Mesodermal cell (in vitro differentiated cells): ENCODE measurements around the gene PSMA6.

Source experiments
- H3K27ac ChIP-seq: 2 replicates; pipeline ENCODE4 v1.7.0; 2013; ENCODE audit warnings: mild to moderate bottlenecking, low read depth, low read length, moderate library complexity; ENCODE audit not compliant: severe bottlenecking
- H3K36me3 ChIP-seq: 2 replicates; pipeline ENCODE4 v1.7.1; 2013; ENCODE audit warnings: mild to moderate bottlenecking, low read length, moderate library complexity; ENCODE audit not compliant: control insufficient read depth, insufficient read depth
- H3K4me1 ChIP-seq: one replicate; pipeline ENCODE4 v1.7.1; 2013; ENCODE audit warnings: mild to moderate bottlenecking, low read length; ENCODE audit not compliant: insufficient read depth, control insufficient read depth, poor library complexity, severe bottlenecking
- H3K4me3 ChIP-seq: 2 replicates; pipeline ENCODE4 v1.7.0; 2013; ENCODE audit warnings: low read length, control low read depth, mild to moderate bottlenecking; ENCODE audit not compliant: insufficient read depth, poor library complexity, severe bottlenecking; ENCODE audit errors: extremely low read depth
- H3K9me3 ChIP-seq: 2 replicates; pipeline ENCODE4 v1.7.1; 2013; ENCODE audit warnings: mild to moderate bottlenecking, low read length, moderate library complexity; ENCODE audit not compliant: control insufficient read depth
- WGBS, 2 experiments: methylation state at CpG; one replicate each; pipeline ENCODE4 v1.1.5; 2013; ENCODE audit warnings: missing lambda C conversion rate in 2 of 2; ENCODE audit not compliant: insufficient coverage in 2 of 2; 5-methylcytosine and 5-hydroxymethylcytosine counted together

Gene PSMA6

GRCh38 chr14:35336494-35337268, 44.5 kb downstream of the PSMA6 start:
- 48 to 49% methylated on average over 15 to 24 of the region's 28 CpGs for WGBS, 2 experiments
- peaks cover 45% of the 10 kb centered on the region for H3K4me1 ChIP-seq
- peak overlapping the region; percentile 78 for H3K27ac ChIP-seq
- no peaks in the 10 kb centered on the region for H3K9me3 ChIP-seq
- H3K36me3 ChIP-seq: no peaks in the 10 kb centered on the region
- H3K4me3 ChIP-seq: no peak overlapping the region

- Histone ChIP-seq H3K4me1 (peaks cover 43% of the 10 kb centered on the region), H3K36me3 (no peaks in the 10 kb centered on the region), H3K27ac (peak overlapping the region; percentile 78), H3K9me3 (no peaks in the 10 kb centered on the region), H3K4me3 (no peak overlapping the region)
- 93 to 96% methylated on average over 6 to 9 of the region's 10 CpGs for WGBS, 2 experiments
These were observed 45.4 kb downstream of the PSMA6 start for GRCh38 chr14:35337269-35338255.

- H3K36me3 ChIP-seq: no peaks in the 10 kb centered on the region
- H3K4me3 ChIP-seq: no peak overlapping the region
- H3K4me1 ChIP-seq: peaks cover 32% of the 10 kb centered on the region
- H3K27ac ChIP-seq: no peak overlapping the region
- H3K9me3 ChIP-seq: no peaks in the 10 kb centered on the region
- 87 to 89% methylated on average over 13 to 16 of the region's 16 CpGs for WGBS, 2 experiments
These were observed 46.7 kb downstream of the PSMA6 start for GRCh38 chr14:35338731-35339405.

- Histone ChIP-seq H3K36me3 (no peaks in the 10 kb centered on the region), H3K4me1 (peaks cover 28% of the 10 kb centered on the region), H3K4me3 (no peak overlapping the region), H3K9me3 (no peaks in the 10 kb centered on the region), H3K27ac (no peak overlapping the region)
- 92 to 93% methylated on average over 12 of the region's 12 CpGs for WGBS, 2 experiments
These were observed 47.7 kb downstream of the PSMA6 start for GRCh38 chr14:35339761-35340406.

- Histone ChIP-seq H3K4me3 (no peak overlapping the region), H3K4me1 (peaks cover 24% of the 10 kb centered on the region), H3K27ac (no peak overlapping the region), H3K9me3 (no peaks in the 10 kb centered on the region), H3K36me3 (no peaks in the 10 kb centered on the region)
- WGBS, 2 experiments: 90 to 92% methylated on average over 13 to 14 of the region's 14 CpGs
These were observed 48.7 kb downstream of the PSMA6 start for GRCh38 chr14:35340616-35341453.

- Histone ChIP-seq H3K9me3 (no peaks in the 10 kb centered on the region), H3K36me3 (no peaks in the 10 kb centered on the region), H3K4me3 (no peak overlapping the region), H3K4me1 (peaks cover 24% of the 10 kb centered on the region), H3K27ac (no peak overlapping the region)
- 56 to 87% methylated on average over 2 to 4 of the region's 4 CpGs for WGBS, 2 experiments
These were observed 49.2 kb downstream of the PSMA6 start for GRCh38 chr14:35341454-35341750.

- Histone ChIP-seq H3K27ac (no peak overlapping the region), H3K4me3 (no peak overlapping the region)
- WGBS, 2 experiments: 78 to 84% methylated on average over 22 to 25 of the region's 25 CpGs
These were observed 49.7 kb downstream of the PSMA6 start for GRCh38 chr14:35341751-35342488.

GRCh38 chr14:35342489-35343010, 50.4 kb downstream of the PSMA6 start:
- no peak overlapping the region for H3K4me3 ChIP-seq
- WGBS, 2 experiments: 68 to 74% methylated on average over 5 to 6 of the region's 8 CpGs
- peaks cover 20% of the 10 kb centered on the region for H3K4me1 ChIP-seq
- H3K9me3 ChIP-seq: no peaks in the 10 kb centered on the region
- H3K36me3 ChIP-seq: no peaks in the 10 kb centered on the region
- no peak overlapping the region for H3K27ac ChIP-seq

More at GRCh38 chr14:35341751-35342488, 49.7 kb downstream of the PSMA6 start:
- Histone ChIP-seq H3K36me3 (no peaks in the 10 kb centered on the region), H3K9me3 (no peaks in the 10 kb centered on the region), H3K4me1 (peaks cover 21% of the 10 kb centered on the region)

GRCh38 chr14:35343702-35344101, 51.5 kb downstream of the PSMA6 start:
- Histone ChIP-seq H3K36me3 (no peaks in the 10 kb centered on the region), H3K4me3 (no peak overlapping the region), H3K27ac (no peak overlapping the region), H3K4me1 (peaks cover 18% of the 10 kb centered on the region), H3K9me3 (no peaks in the 10 kb centered on the region)
- WGBS, 2 experiments: 85 to 95% methylated on average over 4 to 6 of the region's 7 CpGs
